NOMO-1 treated with dmso at 0.1 percent for 144 hours (cell line): ENCODE measurements around the gene ZDHHC7.
A peak's percentile ranks its signal among the peaks of the same experiment; 100 is the strongest.
"Not testable (repeated sequence)": the region's sequence is repeated elsewhere in the genome, so short reads cannot be mapped to it uniquely, and the experiment has no call there.

Experiments used
- DNase-seq: peaks from one replicate; lab custom pipeline; 2025; ENCODE audit not compliant: unreplicated experiment; lab: John Stamatoyannopoulos, UW

ZDHHC7 gene

GRCh38 chr16:85010931-85011845, at the start of gene ZDHHC7:
Gene ZDHHC7, minus strand, starts transcription at chr16:85011535. Its CDS starts 20,917 bp downstream, at chr16:84990618.
- peak; percentile 79 for DNase-seq

GRCh38 chr16:85058909-85059308, 47.6 kb upstream of the ZDHHC7 start:
- DNase-seq: no peak

- no peak for DNase-seq
These were observed 46.6 kb upstream of the ZDHHC7 start for GRCh38 chr16:85057948-85058347.

GRCh38 chr16:85057212-85057889, 46.0 kb upstream of the ZDHHC7 start:
- DNase-seq: no peak

GRCh38 chr16:85056211-85056748, 44.9 kb upstream of the ZDHHC7 start:
- no peak for DNase-seq

GRCh38 chr16:85055493-85056210, 44.3 kb upstream of the ZDHHC7 start:
- peak; percentile 96 for DNase-seq

GRCh38 chr16:85054948-85055492, 43.7 kb upstream of the ZDHHC7 start:
- DNase-seq: no peak

GRCh38 chr16:85054321-85054720, 43.0 kb upstream of the ZDHHC7 start:
- not testable (repeated sequence) for DNase-seq

GRCh38 chr16:85052536-85052935, 41.2 kb upstream of the ZDHHC7 start:
- no peak for DNase-seq

- DNase-seq: no peak
These were observed 40.3 kb upstream of the ZDHHC7 start for GRCh38 chr16:85051683-85052082.

- DNase-seq: no peak
These were observed 39.8 kb upstream of the ZDHHC7 start for GRCh38 chr16:85051067-85051581.

- no peak for DNase-seq
These were observed 38.5 kb upstream of the ZDHHC7 start for GRCh38 chr16:85049706-85050305.

- DNase-seq: no peak
These were observed 37.7 kb upstream of the ZDHHC7 start for GRCh38 chr16:85048921-85049562.

- peak; percentile 64 for DNase-seq
These were observed 36.6 kb upstream of the ZDHHC7 start for GRCh38 chr16:85047867-85048455.

GRCh38 chr16:85046931-85047866, 35.9 kb upstream of the ZDHHC7 start:
- no peak for DNase-seq

- DNase-seq: peak; percentile 17
These were observed 35.2 kb upstream of the ZDHHC7 start for GRCh38 chr16:85046472-85046916.

GRCh38 chr16:85045641-85046471, 34.5 kb upstream of the ZDHHC7 start:
- no peak for DNase-seq
